H9 (cell line): Measurements from ENCODE around the gene LRRC8B. TPM values are rescaled to one million over a fixed set of nuclear protein-coding genes. Genes with fewer than 3 reads are reported as not detected.
A peak's percentile ranks its signal among the peaks of the same experiment; 100 is the strongest.

ENCODE experiments used
- DNase-seq: peaks from one replicate; pipeline ENCODE4 v3.0.0-alpha.2; 2017
- H2AFZ ChIP-seq: one replicate; pipeline ENCODE4 v1.6.1; 2013; ENCODE audit warnings: mild to moderate bottlenecking, low read length, control low read depth, moderate library complexity
- H2AK5ac ChIP-seq: 2 replicates; pipeline ENCODE4 v1.6.1; 2013; ENCODE audit warnings: low read length, control low read depth, mixed read lengths; ENCODE audit not compliant: insufficient read length
- H2BK120ac ChIP-seq: one replicate; pipeline ENCODE4 v1.6.1; 2013; ENCODE audit warnings: low read depth, mild to moderate bottlenecking, low read length, control low read depth, inconsistent platforms; ENCODE audit not compliant: poor library complexity, severe bottlenecking
- H2BK12ac ChIP-seq: 2 replicates; pipeline ENCODE4 v1.6.1; 2013; ENCODE audit warnings: low read length, control low read depth, mixed read lengths, low read depth; ENCODE audit not compliant: insufficient read length
- H2BK15ac ChIP-seq: 2 replicates; pipeline ENCODE4 v1.6.1; 2013; ENCODE audit warnings: low read depth, low read length, control low read depth
- H2BK20ac ChIP-seq: one replicate; pipeline ENCODE4 v1.6.1; 2013; ENCODE audit warnings: low read depth, mild to moderate bottlenecking, low read length, control low read depth, inconsistent platforms; ENCODE audit not compliant: poor library complexity, severe bottlenecking
- H2BK5ac ChIP-seq: 2 replicates; pipeline ENCODE4 v1.6.1; 2013; ENCODE audit warnings: low read length, control low read depth, mixed read lengths; ENCODE audit not compliant: insufficient read length
- H3K14ac ChIP-seq: 2 replicates; pipeline ENCODE4 v1.6.1; 2013; ENCODE audit warnings: low read length, control low read depth; ENCODE audit not compliant: insufficient read depth
- H3K18ac ChIP-seq: 2 replicates; pipeline ENCODE4 v1.6.1; 2013; ENCODE audit warnings: low read depth, mild to moderate bottlenecking, mixed read lengths, low read length, control low read depth; ENCODE audit not compliant: insufficient read length
- H3K23ac ChIP-seq: 2 replicates; pipeline ENCODE4 v1.6.1; 2013; ENCODE audit warnings: low read length, control low read depth, mixed read lengths, low read depth; ENCODE audit not compliant: insufficient read length
- H3K23me2 ChIP-seq: 2 replicates; pipeline ENCODE4 v1.6.1; 2013; ENCODE audit warnings: low read depth, mild to moderate bottlenecking, mixed read lengths, low read length, control low read depth; ENCODE audit not compliant: insufficient read length, poor library complexity, severe bottlenecking
- H3K27ac ChIP-seq: 2 replicates; pipeline ENCODE4 v1.5.1; 2013; ENCODE audit warnings: low read length, control low read depth, mixed read lengths, low read depth; ENCODE audit not compliant: insufficient read length
- H3K27me3 ChIP-seq: 2 replicates; pipeline ENCODE4 v1.6.1; 2013; ENCODE audit warnings: low read length, control low read depth, inconsistent platforms; ENCODE audit not compliant: insufficient read depth
- H3K4ac ChIP-seq: 2 replicates; pipeline ENCODE4 v1.6.1; 2013; ENCODE audit warnings: low read depth, mild to moderate bottlenecking, control low read depth, inconsistent platforms, low read length, moderate library complexity
- H3K4me1 ChIP-seq: 2 replicates; pipeline ENCODE4 v1.6.1; 2013; ENCODE audit warnings: low read length, control low read depth, inconsistent platforms; ENCODE audit not compliant: insufficient read depth
- H3K4me2 ChIP-seq: 2 replicates; pipeline ENCODE4 v1.6.1; 2013; ENCODE audit warnings: low read length, control low read depth, mixed read lengths; ENCODE audit not compliant: insufficient read length, insufficient read depth
- H3K56ac ChIP-seq: 2 replicates; pipeline ENCODE4 v1.6.1; 2013; ENCODE audit warnings: low read depth, mild to moderate bottlenecking, mixed read lengths, low read length, control low read depth; ENCODE audit not compliant: insufficient read length
- H3K79me1 ChIP-seq: 2 replicates; pipeline ENCODE4 v1.6.1; 2013; ENCODE audit warnings: low read depth, mild to moderate bottlenecking, moderate library complexity, low read length, control low read depth, inconsistent platforms; ENCODE audit not compliant: insufficient read depth, poor library complexity, severe bottlenecking
- H3K79me2 ChIP-seq: 2 replicates; pipeline ENCODE4 v1.6.1; 2013; ENCODE audit warnings: low read length, control low read depth, inconsistent platforms; ENCODE audit not compliant: insufficient read depth
- H3K9ac ChIP-seq: 2 replicates; pipeline ENCODE4 v1.6.1; 2013; ENCODE audit warnings: low read length, control low read depth, mixed read lengths; ENCODE audit not compliant: insufficient read length; ENCODE audit errors: extremely low read depth
- H3K9me3 ChIP-seq: one replicate; pipeline ENCODE4 v1.6.1; 2013; ENCODE audit warnings: low read depth, low read length, inconsistent platforms; ENCODE audit not compliant: control insufficient read depth
- H3T11ph ChIP-seq: one replicate; pipeline ENCODE4 v1.6.1; 2013; ENCODE audit warnings: mild to moderate bottlenecking, low read length, control low read depth, inconsistent platforms
- H4K20me1 ChIP-seq: one replicate; pipeline ENCODE4 v1.6.1; 2013; ENCODE audit not compliant: control insufficient read depth, insufficient read length, insufficient read depth
- H4K5ac ChIP-seq: 2 replicates; pipeline ENCODE4 v1.6.1; 2013; ENCODE audit warnings: low read depth, mild to moderate bottlenecking, mixed read lengths, low read length, control low read depth; ENCODE audit not compliant: insufficient read length
- H4K8ac ChIP-seq: replicated peaks from 2 replicates; pipeline ENCODE4 v1.6.1; 2013; ENCODE audit warnings: low read length, control low read depth, mixed read lengths, low read depth; ENCODE audit not compliant: insufficient read length
- H4K91ac ChIP-seq: 2 replicates; pipeline ENCODE4 v1.6.1; 2013; ENCODE audit warnings: low read depth, mild to moderate bottlenecking, moderate library complexity, mixed read lengths, low read length, control low read depth; ENCODE audit not compliant: insufficient read length
- H3K27ac Mint-ChIP-seq, 3 experiments: 2 replicates in 2 of 3; 3 replicates in 1 of 3; pipeline ENCODE4 v1.8.0; 2020 to 2021; ENCODE audit warnings: mixed read lengths in 3 of 3, mild to moderate bottlenecking in 1 of 3, moderate library complexity in 1 of 3
- H3K27me3 Mint-ChIP-seq: 2 replicates; pipeline ENCODE4 v1.8.0; 2021; ENCODE audit warnings: low read depth, mild to moderate bottlenecking, moderate library complexity, mixed read lengths
- H3K36me3 Mint-ChIP-seq, 3 experiments: 2 replicates in 2 of 3; 3 replicates in 1 of 3; pipeline ENCODE4 v1.8.0; 2020 to 2021; ENCODE audit warnings: low read depth in 3 of 3, mixed read lengths in 3 of 3; ENCODE audit not compliant: insufficient read depth in 1 of 3
- H3K4me1 Mint-ChIP-seq, 2 experiments: 2 replicates each; pipeline ENCODE4 v1.8.0; 2020; ENCODE audit warnings: mixed read lengths in 2 of 2
- H3K4me3 Mint-ChIP-seq, 2 experiments: 2 replicates in 1 of 2; 3 replicates in 1 of 2; pipeline ENCODE4 v1.8.0; 2020 to 2021; ENCODE audit warnings: mild to moderate bottlenecking in 2 of 2, mixed read lengths in 2 of 2, moderate library complexity in 1 of 2
- H3K9me3 Mint-ChIP-seq, 2 experiments: 2 replicates in 1 of 2; 3 replicates in 1 of 2; pipeline ENCODE4 v1.8.0; 2020; ENCODE audit warnings: mild to moderate bottlenecking in 2 of 2, mixed read lengths in 2 of 2, moderate library complexity in 1 of 2
- WGBS: extraction: QIAGEN DNeasy Blood & Tissue Kit; methylation state at CpG from one replicate; pipeline ENCODE4 v1.1.7; 2013; ENCODE audit warnings: missing lambda C conversion rate, low lambda C conversion rate, mixed read lengths; ENCODE audit not compliant: insufficient read length; ENCODE audit errors: extremely low coverage; 5-methylcytosine and 5-hydroxymethylcytosine counted together
- total RNA-seq: library from RNA; stranded (reverse); gene quantifications from 2 replicates; pipeline ENCODE4 v1.2.1, GENCODE V29; 2021
- TF ChIP-seq, protein P1 (sequence below): fragments of 200-600 bp; sonication (generic); conservative IDR thresholded peaks from 3 replicates; pipeline ENCODE4 v1.8.0; 2021; ENCODE audit warnings: antibody characterized with exemption, mild to moderate bottlenecking

The LRRC8B gene
- total RNA-seq, 1 experiment from 2014 or later, result 33.2 TPM

DNA sequence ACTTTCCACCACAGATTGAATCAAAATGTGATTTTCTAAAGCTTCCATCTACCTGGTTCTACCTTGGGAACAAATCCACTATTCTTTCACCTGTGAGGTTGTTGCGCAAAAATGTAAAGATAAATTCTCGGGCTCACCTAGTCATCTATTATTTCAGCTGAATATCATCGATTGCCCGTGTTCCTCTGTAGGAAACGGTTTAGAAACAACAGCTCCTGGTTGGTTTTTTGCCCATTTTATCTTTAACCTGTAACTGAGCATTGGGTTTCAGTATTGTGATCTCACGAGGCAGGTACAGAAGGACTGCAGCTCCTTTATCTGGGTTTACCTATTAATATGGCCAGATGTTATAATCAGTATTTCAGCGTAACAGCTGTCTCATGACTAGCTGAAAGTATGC, 55.4 kb downstream of the LRRC8B start:
- Histone ChIP-seq H3K79me2 (no peaks in the 10 kb centered on the region), H2BK120ac (no peak overlapping the region), H3K56ac (no peak overlapping the region), H4K91ac (no peak overlapping the region), H3K23me2 (no peaks in the 10 kb centered on the region), H4K8ac (no peak overlapping the region), H3K4me1 (no peaks in the 10 kb centered on the region), H3K4me2 (no peak overlapping the region), H3K14ac (no peak overlapping the region), H3K9me3 (no peaks in the 10 kb centered on the region), H3K23ac (no peak overlapping the region), H2AK5ac (no peak overlapping the region), H2BK5ac (no peak overlapping the region), H3K79me1 (no peaks in the 10 kb centered on the region), H3K27ac (no peak overlapping the region), H2BK20ac (no peak overlapping the region), H3K4ac (no peak overlapping the region), H3K18ac (no peak overlapping the region), H3K27me3 (no peaks in the 10 kb centered on the region), H4K5ac (no peak overlapping the region), H3T11ph (no peak overlapping the region), H2BK15ac (no peak overlapping the region), H2BK12ac (no peak overlapping the region), H3K9ac (no peak overlapping the region), H4K20me1 (no peaks in the 10 kb centered on the region), H2AFZ (no peak overlapping the region)
- WGBS, result no CpG with 5 or more reads among the region's 7 CpGs
- Mint-ChIP-seq H3K27me3 (no peaks in the 10 kb centered on the region), H3K4me1 (peaks cover 21% of the 10 kb centered on the region in 2 experiments), H3K4me3 (no peak overlapping the region), H3K36me3 (peaks cover 7 to 45% (median 32%) of the 10 kb centered on the region in 3 experiments; a peak in 6 of 7 replicates), H3K9me3 (no peaks in the 10 kb centered on the region), H3K27ac (peak overlapping the region in 1 of 3 experiments; percentile 54; a peak in 1 of 7 replicates)
- no peak for DNase-seq
- TF ChIP-seq, protein P1, sequence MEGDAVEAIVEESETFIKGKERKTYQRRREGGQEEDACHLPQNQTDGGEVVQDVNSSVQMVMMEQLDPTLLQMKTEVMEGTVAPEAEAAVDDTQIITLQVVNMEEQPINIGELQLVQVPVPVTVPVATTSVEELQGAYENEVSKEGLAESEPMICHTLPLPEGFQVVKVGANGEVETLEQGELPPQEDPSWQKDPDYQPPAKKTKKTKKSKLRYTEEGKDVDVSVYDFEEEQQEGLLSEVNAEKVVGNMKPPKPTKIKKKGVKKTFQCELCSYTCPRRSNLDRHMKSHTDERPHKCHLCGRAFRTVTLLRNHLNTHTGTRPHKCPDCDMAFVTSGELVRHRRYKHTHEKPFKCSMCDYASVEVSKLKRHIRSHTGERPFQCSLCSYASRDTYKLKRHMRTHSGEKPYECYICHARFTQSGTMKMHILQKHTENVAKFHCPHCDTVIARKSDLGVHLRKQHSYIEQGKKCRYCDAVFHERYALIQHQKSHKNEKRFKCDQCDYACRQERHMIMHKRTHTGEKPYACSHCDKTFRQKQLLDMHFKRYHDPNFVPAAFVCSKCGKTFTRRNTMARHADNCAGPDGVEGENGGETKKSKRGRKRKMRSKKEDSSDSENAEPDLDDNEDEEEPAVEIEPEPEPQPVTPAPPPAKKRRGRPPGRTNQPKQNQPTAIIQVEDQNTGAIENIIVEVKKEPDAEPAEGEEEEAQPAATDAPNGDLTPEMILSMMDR, result no peak
